ENCODE results near the gene BIN2.

The BIN2 gene

DNA sequence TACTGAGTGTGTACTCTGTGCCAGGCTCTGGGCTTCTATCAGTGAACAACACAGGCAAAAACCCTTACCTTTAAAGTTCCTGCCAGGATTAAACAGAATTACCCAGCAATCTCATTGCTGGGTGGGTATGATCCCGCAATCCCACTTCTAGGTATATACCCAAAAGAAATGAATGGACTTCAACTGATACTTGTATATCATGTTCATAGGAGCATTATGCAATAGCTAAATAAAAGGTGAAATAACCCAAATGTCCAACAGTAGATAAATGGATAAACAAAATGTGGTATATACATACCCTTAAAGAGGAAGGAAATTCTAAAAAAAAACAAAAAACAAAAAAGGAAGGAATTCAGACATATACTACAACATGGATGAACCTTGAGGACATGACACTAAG is 70.7 kb downstream of the BIN2 start:
- no peak for DNase-seq

DNA sequence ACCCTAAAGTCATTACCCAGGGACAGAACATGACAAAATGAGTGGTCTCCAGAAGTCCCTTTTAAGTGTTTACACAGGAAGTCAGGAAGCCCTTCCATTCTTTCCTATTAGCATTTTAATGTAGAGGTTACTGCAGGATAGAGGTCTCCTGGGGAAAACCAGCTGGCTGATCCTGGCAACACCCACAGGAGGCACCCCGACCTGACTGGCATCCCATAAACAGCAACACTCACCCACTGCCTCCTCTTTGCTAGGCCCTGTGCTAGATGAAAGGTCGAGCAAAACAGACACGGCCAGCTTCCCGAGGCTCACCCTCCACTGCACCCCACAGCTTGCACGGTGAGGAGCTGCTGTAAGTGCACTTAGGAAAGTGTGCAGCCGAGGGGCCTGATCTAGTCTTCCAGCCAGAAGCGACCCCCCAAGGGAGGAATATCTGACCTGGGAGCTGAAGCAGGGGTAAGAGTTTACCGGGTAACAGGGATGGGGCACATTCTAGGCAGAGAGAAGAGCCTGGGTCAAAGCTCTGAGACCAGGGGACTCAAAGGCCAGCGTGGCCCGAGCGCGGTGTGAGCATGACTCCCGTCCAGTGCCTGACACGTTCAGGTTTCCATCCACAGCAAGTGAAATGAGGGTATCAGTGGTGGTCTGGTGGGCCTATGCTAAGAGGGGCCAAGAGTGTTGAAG is 76.3 kb downstream of the BIN2 start:
- DNase-seq, result no peak

DNA sequence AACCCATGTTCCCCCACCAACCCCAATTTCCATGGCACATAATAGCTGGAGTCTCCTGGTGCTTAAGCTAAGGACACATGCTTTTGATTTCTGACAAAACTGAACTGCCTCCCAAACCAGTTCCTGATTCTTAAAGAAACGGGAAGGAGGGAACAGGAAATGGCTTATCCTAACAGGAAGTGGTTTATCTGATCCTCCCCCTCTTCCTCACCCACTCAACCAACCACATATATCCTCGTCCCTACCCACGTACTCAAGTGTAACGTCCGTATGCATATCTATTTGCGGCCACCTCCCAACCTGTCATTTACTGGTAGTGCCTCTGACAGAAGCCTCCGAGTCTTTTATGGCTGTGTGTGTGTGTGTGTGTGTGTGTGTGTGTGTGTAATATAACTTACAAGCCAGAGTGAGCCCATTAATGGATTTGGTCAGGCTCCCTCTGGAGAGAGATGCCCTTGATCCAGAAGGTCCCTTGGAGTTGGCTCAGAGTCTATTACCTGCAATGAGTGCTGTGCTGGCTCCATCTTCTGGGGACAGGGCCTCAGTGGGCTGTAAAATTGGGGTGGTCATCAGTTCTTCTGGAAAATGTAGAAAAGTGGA is 77.6 kb downstream of the BIN2 start:
- DNase-seq, result peak in 1 of 2 experiments; percentile 46

DNA sequence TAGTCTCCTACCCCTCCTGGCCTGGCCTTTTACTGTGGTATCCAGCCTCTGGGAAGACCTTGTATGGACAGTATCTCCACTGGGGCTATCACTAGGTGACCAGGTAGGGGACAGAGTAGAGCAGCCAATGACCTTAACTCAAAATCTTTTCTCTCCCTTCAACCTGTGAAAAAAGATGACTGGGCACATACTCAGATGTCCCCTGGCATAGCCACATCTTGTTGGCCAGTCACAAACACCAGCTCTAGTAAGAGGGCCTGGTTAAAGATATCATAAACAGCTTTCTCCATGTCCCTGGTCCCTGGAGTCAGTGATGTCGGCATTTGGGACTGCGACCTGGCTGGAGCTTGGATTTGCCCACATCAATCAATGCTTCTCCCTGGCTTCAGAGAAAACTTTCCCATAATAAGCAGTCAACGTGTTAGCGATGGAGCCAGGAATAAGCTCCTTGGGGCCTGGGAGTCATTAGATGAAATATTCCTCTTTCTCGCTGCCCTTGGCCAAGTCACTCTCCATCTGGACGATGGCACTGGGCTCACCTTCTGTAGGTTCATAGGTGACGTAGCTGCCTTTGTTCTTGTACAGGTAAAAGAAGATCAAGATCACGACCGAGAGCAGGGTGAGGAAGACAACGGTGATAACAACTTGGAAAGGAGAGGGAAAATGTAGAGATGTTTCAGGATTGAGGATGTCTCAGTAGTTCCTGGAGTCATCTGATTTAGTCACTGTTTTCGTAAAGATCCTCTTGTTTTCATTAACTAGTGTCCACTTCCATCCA is 78.3 kb downstream of the BIN2 start:
- DNase-seq, result no peak

DNA sequence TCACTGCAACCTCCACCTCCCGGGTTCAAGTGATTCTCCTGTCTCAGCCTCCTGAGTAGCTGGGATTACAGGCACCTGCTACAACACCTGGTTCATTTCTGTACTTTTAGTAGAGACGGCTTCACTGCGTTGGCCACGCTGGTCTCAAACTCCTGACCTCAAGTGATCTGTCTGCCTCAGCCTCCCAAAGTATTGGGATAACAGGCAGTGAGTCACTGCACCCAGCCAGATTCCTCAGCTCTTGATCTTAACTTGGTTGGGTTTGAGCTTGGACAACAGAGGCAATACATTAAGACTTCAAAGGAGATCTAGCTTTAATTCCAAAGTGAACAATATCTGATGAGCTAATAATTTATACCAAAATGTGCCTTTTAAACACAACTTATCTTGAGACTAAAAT is 79.7 kb downstream of the BIN2 start:
- no peak for DNase-seq

DNA sequence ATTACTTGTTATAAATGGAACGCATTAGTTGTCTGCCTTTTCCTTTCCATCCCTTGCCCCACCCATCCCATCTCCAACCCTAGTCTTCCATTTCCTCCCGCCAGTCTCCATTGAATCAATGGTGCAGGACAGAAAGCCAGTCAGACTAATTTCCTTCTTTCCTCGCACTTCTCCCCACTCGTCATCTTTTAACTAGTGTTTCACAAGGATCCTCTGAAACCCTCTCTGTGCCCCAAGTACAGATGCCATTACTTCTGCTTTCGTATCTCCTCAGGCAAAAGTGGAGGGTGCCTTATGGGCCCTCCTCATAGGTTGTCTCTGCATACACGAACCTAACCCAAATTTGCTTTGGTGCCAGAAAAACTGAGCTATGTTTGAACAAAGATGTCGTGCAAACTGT is 81.1 kb downstream of the BIN2 start:
- no peak for DNase-seq

DNA sequence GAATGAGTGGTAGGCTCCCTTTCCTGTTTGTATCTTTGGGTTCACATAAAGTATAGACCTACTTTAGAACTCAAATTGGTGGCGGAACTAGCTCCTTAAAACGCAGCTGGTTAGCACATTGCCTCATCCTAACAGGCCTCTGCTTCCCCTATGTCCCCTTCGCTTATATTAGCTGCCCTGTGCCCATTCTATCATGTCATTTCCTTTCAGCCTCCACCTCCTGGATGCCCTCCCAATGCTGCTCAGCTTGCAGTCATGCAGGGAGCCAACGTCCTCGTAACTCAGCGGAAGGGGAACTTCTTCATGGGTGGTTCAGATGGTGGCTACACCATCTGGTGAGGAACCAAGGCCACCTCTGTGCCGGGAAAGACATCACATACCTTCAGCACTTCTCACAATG is 81.9 kb downstream of the BIN2 start:
- DNase-seq, result no peak

DNA sequence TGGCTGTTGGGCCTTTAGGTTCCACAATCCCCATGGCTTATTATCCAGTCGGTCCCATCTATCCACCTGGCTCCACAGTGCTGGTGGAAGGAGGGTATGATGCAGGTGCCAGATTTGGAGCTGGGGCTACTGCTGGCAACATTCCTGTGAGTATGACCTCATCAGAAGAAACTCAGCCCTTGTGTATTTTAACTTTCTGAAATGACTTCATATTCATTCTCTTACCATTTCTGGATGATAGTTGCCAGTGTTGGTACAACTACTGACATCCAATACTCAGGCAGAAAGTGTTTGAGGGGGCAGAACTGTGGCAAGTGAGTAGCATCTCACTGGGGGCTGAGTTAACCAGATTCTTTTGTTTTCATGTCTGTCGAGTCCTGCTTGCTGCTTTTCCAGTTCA is 83.0 kb downstream of the BIN2 start:
- DNase-seq, result no peak

DNA sequence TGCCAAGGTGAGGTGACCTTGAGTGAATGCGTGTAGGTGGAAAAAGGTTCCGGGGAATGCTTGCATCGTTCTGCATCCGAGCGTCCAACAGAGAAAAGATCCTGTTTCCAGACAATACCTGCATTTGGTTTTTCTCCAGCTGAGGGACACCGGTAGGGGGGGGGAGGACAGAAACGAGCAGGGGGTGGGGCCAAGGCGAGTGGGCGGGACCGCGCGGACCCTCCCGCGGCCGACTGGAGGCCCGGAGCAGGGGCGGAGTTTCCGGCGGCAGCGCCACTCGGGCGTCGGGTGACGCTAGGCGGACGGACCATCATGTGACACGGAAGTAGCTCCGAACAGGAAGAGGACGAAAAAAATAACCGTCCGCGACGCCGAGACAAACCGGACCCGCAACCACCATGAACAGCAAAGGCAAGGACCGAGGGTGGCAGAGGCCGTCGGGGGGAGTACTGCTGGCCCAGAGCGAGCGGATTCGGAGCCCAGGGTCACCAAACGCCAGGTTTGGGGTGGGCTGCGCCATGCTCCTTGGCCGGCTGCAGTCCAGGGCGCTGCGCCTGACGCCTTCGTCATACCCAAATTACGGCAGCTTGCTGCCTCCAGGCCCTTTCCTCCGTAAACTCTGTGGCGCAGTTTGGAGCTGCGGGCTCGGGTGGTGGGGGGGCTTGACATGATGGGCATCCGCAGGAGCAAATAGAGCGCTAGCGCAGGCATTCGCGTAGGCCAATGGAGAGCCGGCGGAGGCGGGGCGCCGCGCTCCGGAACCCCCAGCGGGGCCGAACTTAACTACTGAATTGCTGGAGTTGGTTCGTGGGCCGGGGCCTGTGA is 85.3 kb downstream of the BIN2 start, which contains the start of gene DAZAP2:
Gene DAZAP2, plus strand, starts transcription at position 317 of the 825 bp plus-strand sequence. Its CDS starts 82 bp downstream, at position 399.
- DNase-seq, result peak; percentile 92 to 96

DNA sequence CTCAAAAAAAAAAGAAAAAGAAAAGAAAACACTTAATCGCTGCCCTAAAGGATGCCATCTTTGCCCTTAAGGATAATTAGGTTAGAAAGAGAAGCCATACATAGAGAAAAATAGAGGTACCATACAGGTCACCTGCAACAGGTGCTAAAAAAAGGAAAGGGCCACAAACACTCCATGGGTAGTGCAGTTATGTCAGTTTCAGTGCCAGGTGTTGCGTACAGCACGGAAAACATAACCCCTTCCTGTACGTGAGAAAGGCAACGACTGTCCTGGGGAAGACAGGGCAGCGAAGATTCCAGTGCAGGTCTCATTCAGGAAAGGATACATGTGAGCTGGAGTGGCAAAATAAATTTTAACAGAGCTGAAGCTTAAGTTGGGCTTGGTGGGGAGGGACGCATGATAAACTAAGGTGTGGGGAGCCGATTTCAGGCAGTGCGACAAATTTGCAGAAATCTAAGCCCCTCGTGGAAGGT is 85.9 kb downstream of the BIN2 start:
- DNase-seq, result no peak

DNA sequence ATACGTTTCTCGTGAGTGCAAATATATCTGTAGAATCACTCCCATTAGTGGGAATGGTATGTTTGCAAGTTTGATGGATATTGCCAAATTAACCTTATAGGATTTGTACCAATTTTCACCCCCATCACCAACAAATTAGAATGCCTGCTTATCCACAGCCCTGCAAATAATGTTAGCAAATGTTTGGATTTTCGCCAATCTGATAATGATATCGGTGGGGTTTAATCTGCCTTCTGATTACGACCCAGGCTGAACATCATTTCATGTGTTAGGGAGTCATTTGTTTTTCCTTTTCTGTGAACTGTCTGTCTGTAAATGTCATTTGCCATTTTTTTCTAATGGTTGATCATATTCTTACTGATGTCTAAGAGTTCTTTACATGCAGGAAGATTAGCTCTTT is 89.4 kb downstream of the BIN2 start:
- DNase-seq, result no peak

DNA sequence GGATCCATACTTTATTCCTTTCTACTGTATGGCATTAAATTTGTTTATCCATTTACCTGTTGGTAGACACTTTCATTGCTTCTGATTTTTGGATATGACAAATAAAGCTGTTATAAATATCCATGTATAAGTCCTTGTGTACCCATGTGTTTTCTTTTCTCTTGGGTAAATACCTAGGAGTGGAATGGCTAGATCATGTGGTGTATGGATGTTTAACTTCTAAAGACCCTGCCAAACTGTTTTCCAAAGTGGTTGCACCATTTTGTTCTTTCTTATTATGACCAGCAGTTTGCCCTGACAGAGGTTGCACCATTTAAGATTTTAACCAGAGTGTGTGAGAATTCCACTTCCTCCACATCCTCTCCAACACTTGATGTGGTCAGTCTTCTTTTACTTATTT is 91.3 kb downstream of the BIN2 start:
- DNase-seq, result no peak
